COR-L47 (cell line): Measurements from ENCODE around the gene TCF15.
"Not testable (repeated sequence)": the region's sequence is repeated elsewhere in the genome, so short reads cannot be mapped to it uniquely, and the experiment has no call there.

Source experiments
- DNase-seq: peaks from one replicate; lab custom pipeline; 2025; lab: John Stamatoyannopoulos, UW

Gene TCF15

GRCh38 chr20:578940-579690 lies 31.0 kb downstream of the TCF15 start:
- DNase-seq: not testable (repeated sequence)

- DNase-seq: no peak
These were observed 32.8 kb downstream of the TCF15 start for GRCh38 chr20:577167-577791.

- no peak for DNase-seq
These were observed 34.0 kb downstream of the TCF15 start for GRCh38 chr20:576156-576555.

- DNase-seq: no peak
These were observed 34.9 kb downstream of the TCF15 start for GRCh38 chr20:575230-575629.

GRCh38 chr20:574297-574942 lies 35.7 kb downstream of the TCF15 start:
- DNase-seq: no peak

GRCh38 chr20:573414-574296 lies 36.5 kb downstream of the TCF15 start:
- no peak for DNase-seq

GRCh38 chr20:572727-573126 lies 37.4 kb downstream of the TCF15 start:
- DNase-seq: no peak

- no peak for DNase-seq
These were observed 38.2 kb downstream of the TCF15 start for GRCh38 chr20:571754-572441.

GRCh38 chr20:568673-569415 lies 41.3 kb downstream of the TCF15 start:
- no peak for DNase-seq

GRCh38 chr20:568097-568652 lies 41.9 kb downstream of the TCF15 start:
- no peak for DNase-seq

GRCh38 chr20:564192-564591 lies 45.9 kb downstream of the TCF15 start:
- no peak for DNase-seq

GRCh38 chr20:563187-563586 lies 46.9 kb downstream of the TCF15 start:
- no peak for DNase-seq

GRCh38 chr20:562232-562897 lies 47.7 kb downstream of the TCF15 start:
- no peak for DNase-seq

GRCh38 chr20:561437-562231 lies 48.5 kb downstream of the TCF15 start:
- DNase-seq: peak; percentile 47

- DNase-seq: no peak
These were observed 49.4 kb downstream of the TCF15 start for GRCh38 chr20:560680-561079.

GRCh38 chr20:558117-558516 lies 52.0 kb downstream of the TCF15 start:
- no peak for DNase-seq

- DNase-seq: no peak
These were observed 53.1 kb downstream of the TCF15 start for GRCh38 chr20:556984-557383.

- DNase-seq: peak; percentile 14
These were observed 54.1 kb downstream of the TCF15 start for GRCh38 chr20:555976-556385.
